K562 (cell line): ENCODE measurements around the gene ASF1B. TPM values are rescaled to one million over a fixed set of nuclear protein-coding genes. Genes with fewer than 3 reads are reported as not detected.

Experiments used
- ATAC-seq: fragments of 200-7000 bp; cut with Tn5 transposase; 3 replicates; pipeline ENCODE4 v1.9.1; 2020; ENCODE audit warnings: moderate library complexity
- BruUV-seq: library from RNA; stranded (reverse); fragments of 400-500 nt; replicated peaks from 2 replicates; lab custom pipeline; 2021; lab: Mats Ljungman, UMichigan
- CTCF ChIA-PET: fragments of 300-600 bp; formaldehyde crosslinking; extraction: SDS; loops from one replicate; lab custom pipeline; 2021; ENCODE audit warnings: low intra/inter-chr PET ratio; lab: Yijun Ruan, JAX
- POLR2A ChIA-PET: fragments of 300-600, 350-650 bp; sonication (Branson Sonifier 250); formaldehyde crosslinking; extraction: SDS; loops from one replicate; lab custom pipeline; 2021; ENCODE audit warnings: antibody characterized with exemption, inconsistent platforms; lab: Yijun Ruan, JAX
- DNase-seq, 4 experiments: peaks; one replicate each; pipeline versions ENCODE4 v3.0.0 to v3.0.0-alpha.2; 2011 to 2018; ENCODE audit warnings: low spot score in 3 of 4, mixed read lengths in 3 of 4; ENCODE audit errors: extremely low read depth in 1 of 4
- FAIRE-seq: peaks from 2 replicates; lab custom pipeline; 2011; peaks lifted over from hg19 to GRCh38; lab: Jason Lieb, UNC
- H2AFZ ChIP-seq: 2 replicates; pipeline ENCODE4 v1.6.0; 2011; ENCODE audit warnings: low read depth, low read length, control low read depth, inconsistent platforms
- H3K27ac ChIP-seq: fragments of 200-600 bp; 3 replicates; pipeline ENCODE4 v1.8.0; 2011; ENCODE audit warnings: low read depth, mild to moderate bottlenecking, control low read depth, inconsistent platforms, low read length, moderate library complexity, mixed read lengths; ENCODE audit errors: extremely low read depth
- H3K27me3 ChIP-seq, 2 experiments: fragments of 300-600 bp in 1 of 2; 2 replicates in 1 of 2; 3 replicates in 1 of 2; pipeline versions ENCODE4 v1.6.0 to v1.8.0; 2011; ENCODE audit warnings: inconsistent platforms in 2 of 2, low read length in 2 of 2, mild to moderate bottlenecking in 1 of 2, mixed read lengths in 1 of 2, moderate library complexity in 1 of 2; ENCODE audit not compliant: control insufficient read depth in 2 of 2, insufficient read depth in 2 of 2
- H3K36me3 ChIP-seq: fragments of 300-600 bp; 3 replicates; pipeline ENCODE4 v1.8.0; 2011; ENCODE audit warnings: mild to moderate bottlenecking, low read length, inconsistent platforms; ENCODE audit not compliant: control insufficient read depth, insufficient read depth
- H3K4me1 ChIP-seq, 2 experiments: fragments of 200-600 bp in 1 of 2; replicated peaks in 1 of 2; 2 replicates in 1 of 2; 3 replicates in 1 of 2; pipeline versions ENCODE4 v1.5.1 to v1.8.0; 2011; ENCODE audit warnings: inconsistent platforms in 2 of 2, low read length in 2 of 2, mild to moderate bottlenecking in 1 of 2, mixed read lengths in 1 of 2, moderate library complexity in 1 of 2; ENCODE audit not compliant: control insufficient read depth in 2 of 2, insufficient read depth in 2 of 2
- H3K4me2 ChIP-seq: 2 replicates; pipeline ENCODE4 v1.6.1; 2011; ENCODE audit warnings: low read length, control low read depth, inconsistent platforms, mixed read lengths; ENCODE audit not compliant: insufficient read depth
- H3K4me3 ChIP-seq: fragments of 200-600 bp; sonication (generic), shearing (Covaris generic); 2 replicates; pipeline ENCODE4 v1.5.1; 2016; ENCODE audit warnings: control low read depth, inconsistent platforms
- H3K79me2 ChIP-seq: fragments of 200-600 bp; 3 replicates; pipeline ENCODE4 v1.8.0; 2011; ENCODE audit warnings: low read length, inconsistent platforms; ENCODE audit not compliant: control insufficient read depth, insufficient read depth
- H3K9ac ChIP-seq, 2 experiments: 2 replicates each; pipeline versions ENCODE4 v1.6.0 to v1.6.1; 2011; ENCODE audit warnings: low read depth in 2 of 2, low read length in 2 of 2, control low read depth in 1 of 2, inconsistent platforms in 1 of 2, mild to moderate bottlenecking in 1 of 2, mixed read lengths in 1 of 2; ENCODE audit not compliant: insufficient read depth in 1 of 2
- H3K9me1 ChIP-seq: one replicate; pipeline ENCODE4 v1.6.0; 2011; ENCODE audit warnings: inconsistent platforms, mild to moderate bottlenecking, low read length, moderate library complexity; ENCODE audit not compliant: control insufficient read depth, insufficient read depth
- H3K9me3 ChIP-seq: replicated peaks from 2 replicates; pipeline ENCODE4 v1.5.1; 2011; ENCODE audit warnings: low read depth, low read length, inconsistent platforms; ENCODE audit not compliant: control insufficient read depth, insufficient read depth
- H4K20me1 ChIP-seq: replicated peaks from 2 replicates; pipeline ENCODE4 v1.6.1; 2011; ENCODE audit warnings: low read length, inconsistent platforms, mixed read lengths; ENCODE audit not compliant: control insufficient read depth, insufficient read depth
- ARID1B ChIP-seq: fragments of 450-650 bp; IDR thresholded peaks from 2 replicates; pipeline ENCODE4 v1.6.1; 2016; ENCODE audit warnings: antibody characterized with exemption, mild to moderate bottlenecking, inconsistent platforms
- CHAMP1 ChIP-seq: fragments of 450-650 bp; IDR thresholded peaks from 2 replicates; pipeline ENCODE4 v1.6.1; 2016; ENCODE audit warnings: mild to moderate bottlenecking
- GATAD2A ChIP-seq: fragments of 450-650 bp; IDR thresholded peaks from 2 replicates; pipeline ENCODE4 v1.6.1; 2017
- IRF9 ChIP-seq: fragments of 450-650 bp; IDR thresholded peaks from 2 replicates; pipeline ENCODE4 v1.6.1; 2016; ENCODE audit warnings: missing biosample characterization, missing genetic modification characterization
- MAZ ChIP-seq, 2 experiments: fragments of 450-650 bp in 1 of 2; sonication (generic) in 1 of 2; formaldehyde crosslinking; IDR thresholded peaks in 1 of 2; conservative IDR thresholded peaks in 1 of 2; 2 replicates each; pipeline versions ENCODE4 v1.4.0 to v1.5.0; 2020; ENCODE audit warnings: mild to moderate bottlenecking in 1 of 2, missing genetic modification reagents in 1 of 2
- MYBL2 ChIP-seq, 2 experiments: fragments of 450-650 bp in 1 of 2; sonication (generic) in 1 of 2; formaldehyde crosslinking in 1 of 2; IDR thresholded peaks; 2 replicates each; pipeline versions ENCODE4 v1.6.1 to v1.8.1; 2017 to 2022; ENCODE audit warnings: borderline replicate concordance in 1 of 2, inconsistent platforms in 1 of 2, low read depth in 1 of 2, mild to moderate bottlenecking in 1 of 2, missing genetic modification reagents in 1 of 2, moderate library complexity in 1 of 2
- PRMT5 ChIP-seq: sonication (generic); formaldehyde crosslinking; IDR thresholded peaks from 2 replicates; pipeline ENCODE4 v1.5.0; 2020; ENCODE audit warnings: missing genetic modification reagents
- SMC3 ChIP-seq: conservative IDR thresholded peaks from 2 replicates; pipeline ENCODE4 v1.6.1; 2011; ENCODE audit warnings: low read depth, low read length, improper control_type of control experiment; ENCODE audit not compliant: insufficient read depth
- SPI1 ChIP-seq: IDR thresholded peaks from 2 replicates; pipeline ENCODE4 v1.6.1; 2011; ENCODE audit warnings: low read depth, low read length, control low read depth, borderline replicate concordance
- WGBS: fragments of 100-300 bp; shearing (Covaris generic); methylation state at CpG from one replicate; pipeline ENCODE4 v1.1.6; 2016; ENCODE audit warnings: low coverage, mixed read lengths; ENCODE audit not compliant: insufficient coverage; ENCODE audit errors: missing lambda C conversion rate; 5-methylcytosine and 5-hydroxymethylcytosine counted together
- in situ Hi-C: fragments of 300-500 bp; cut with MboI; formaldehyde crosslinking; loops from 4 replicates; pipeline ENCODE4 v1.15.0; 2018; ENCODE audit warnings: inconsistent platforms, mixed read lengths
- intact Hi-C: fragments of 100-400 bp; cut with micrococcal nuclease; formaldehyde crosslinking; loops from 2 replicates; pipeline ENCODE4 v1.14.2; 2022
- polyA plus RNA-seq, 8 experiments: library from polyadenylated mRNA; depleted of rRNA in 4 of 8; stranded (reverse) in 5 of 8; unstranded in 3 of 8; fragments of >200 nt; fragmentation: Nextera tagmentation in 2 of 8; fragmentation: Illumina TruSeq in 1 of 8; extraction: Ambion mirVana in 2 of 8; extraction: Trizol in 1 of 8; gene quantifications; 2 replicates each; pipeline versions ENCODE4 v1.2.1 to v1.2.3, GENCODE V29; 2011 to 2014; ENCODE audit warnings: inconsistent platforms in 1 of 8, missing spikeins in 1 of 8
- total RNA-seq, 7 experiments: library from RNA; depleted of rRNA in 6 of 7; stranded (reverse); fragments of >200 nt in 6 of 7; fragmentation: Illumina TruSeq in 2 of 7; extraction: Trizol in 2 of 7; gene quantifications; 2 replicates each; pipeline versions ENCODE4 v1.2.1 to v1.2.3, GENCODE V29; 2011 to 2021; ENCODE audit warnings: low replicate concordance in 1 of 7
- TF ChIP-seq, protein P1 (sequence below), 3 experiments: IDR thresholded peaks in 2 of 3; conservative IDR thresholded peaks in 1 of 3; 2 replicates each; pipeline ENCODE4 v1.5.1; 2011 to 2012; ENCODE audit warnings: low read length in 3 of 3, mild to moderate bottlenecking in 3 of 3, control low read depth in 2 of 3, improper control_type of control experiment in 1 of 3, inconsistent platforms in 1 of 3, low read depth in 1 of 3, mixed read lengths in 1 of 3, moderate library complexity in 1 of 3; ENCODE audit not compliant: insufficient read depth in 2 of 3

The ASF1B gene
- total and polyA plus RNA-seq, 9 of the 15 experiments (the other 6 are each of a cell fraction or from before 2014, with no cell fraction given), result 6.0 to 69.4 (median 53.3) TPM

DNA sequence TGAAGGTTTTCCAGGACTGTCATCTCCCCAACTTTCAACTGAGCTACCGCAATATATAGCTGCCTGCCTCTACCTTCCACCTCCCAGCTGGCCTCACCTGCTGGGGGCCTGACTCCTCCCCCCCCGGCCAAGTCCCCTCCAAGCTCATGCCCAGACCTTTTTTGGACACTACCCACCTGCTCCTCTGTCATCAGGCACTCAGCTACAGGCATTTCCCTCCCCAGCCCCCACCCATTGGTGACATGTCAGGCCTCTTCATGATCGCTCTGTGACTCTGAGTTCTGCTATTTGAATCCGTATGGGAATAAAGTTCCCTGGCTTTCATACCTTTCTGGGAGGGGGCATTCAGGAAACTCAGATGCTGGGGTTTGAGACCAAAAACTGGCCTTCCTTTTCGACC, 20.6 kb downstream of the ASF1B start (continued):
- TF ChIP-seq CHAMP1 (no peak), PRMT5 (CRISPR knock-in tag) (no peak), SPI1 (no peak), ARID1B (no peak), MYBL2 (IDR thresholded peaks at IDR 0.05; ENCODE audit: low read depth) (no peak), MYBL2 (CRISPR knock-in tag; IDR thresholded peaks at IDR 0.05; ENCODE audit: borderline replicate concordance) (no peak)

DNA sequence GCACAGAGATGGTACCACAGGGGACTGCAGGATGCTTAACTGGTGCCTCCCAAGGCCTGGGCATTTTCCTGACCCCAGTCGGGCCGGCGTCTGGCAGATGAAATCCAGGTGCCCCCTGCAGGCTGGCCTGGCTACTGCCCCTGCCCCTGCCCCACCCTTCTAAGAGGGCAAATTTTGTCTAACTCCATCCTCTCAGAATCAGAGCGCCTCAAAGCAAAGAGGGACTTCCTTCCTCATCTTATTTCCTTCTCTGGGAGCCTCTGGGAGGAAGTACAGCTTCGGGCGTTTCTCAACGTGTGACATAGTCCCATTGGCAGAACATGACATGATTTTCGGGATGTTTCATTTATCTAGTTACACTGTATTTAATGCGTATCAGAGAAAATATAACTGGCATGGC, 21.5 kb downstream of the ASF1B start:
- Histone ChIP-seq H3K9me1 (peaks cover 4% of the 10 kb centered on the region), H3K4me3 (no peak overlapping the region), H3K27me3 (no peaks in the 10 kb centered on the region), H3K4me2 (no peak overlapping the region), H4K20me1 (no peaks in the 10 kb centered on the region), H3K27ac (no peak overlapping the region), H3K36me3 (peaks cover 6% of the 10 kb centered on the region; the same call in 2 of the 3 replicates), H3K9me3 (no peaks in the 10 kb centered on the region), H3K79me2 (peaks cover 24% of the 10 kb centered on the region), H3K4me1 (peaks cover 47 to 64% of the 10 kb centered on the region in 2 experiments; a peak in 4 of 5 replicates), H3K9ac (no peak overlapping the region), H2AFZ (0 out of 2 replicates have a peak overlapping the region, but pooled peaks have one; percentile 30)
- ChIA-PET POLR2A (interaction anchor here (0.6 to 2.0 kb wide), 5 partner anchors 20 to 463 kb away, joined by 3 to 8 read pairs (median 3); no protein-coding TSS in a partner anchor), CTCF (interaction anchor here (0.6 to 2.8 kb wide), 3 partner anchors 42 to 372 kb away, joined by 3 to 12 read pairs (median 4); no protein-coding TSS in a partner anchor)
- 38% methylated on average over 9 of the region's 9 CpGs for WGBS
- DNase-seq, result peak in 3 of 4 experiments; percentile 41 to 52 (median 52)
- peak; percentile 15 for FAIRE-seq
- no TSS peak for BruUV-seq
- ATAC-seq, result no peak
- in situ Hi-C loops (no loop called here), intact Hi-C loops (no loop called here)
- TF ChIP-seq, protein P1, sequence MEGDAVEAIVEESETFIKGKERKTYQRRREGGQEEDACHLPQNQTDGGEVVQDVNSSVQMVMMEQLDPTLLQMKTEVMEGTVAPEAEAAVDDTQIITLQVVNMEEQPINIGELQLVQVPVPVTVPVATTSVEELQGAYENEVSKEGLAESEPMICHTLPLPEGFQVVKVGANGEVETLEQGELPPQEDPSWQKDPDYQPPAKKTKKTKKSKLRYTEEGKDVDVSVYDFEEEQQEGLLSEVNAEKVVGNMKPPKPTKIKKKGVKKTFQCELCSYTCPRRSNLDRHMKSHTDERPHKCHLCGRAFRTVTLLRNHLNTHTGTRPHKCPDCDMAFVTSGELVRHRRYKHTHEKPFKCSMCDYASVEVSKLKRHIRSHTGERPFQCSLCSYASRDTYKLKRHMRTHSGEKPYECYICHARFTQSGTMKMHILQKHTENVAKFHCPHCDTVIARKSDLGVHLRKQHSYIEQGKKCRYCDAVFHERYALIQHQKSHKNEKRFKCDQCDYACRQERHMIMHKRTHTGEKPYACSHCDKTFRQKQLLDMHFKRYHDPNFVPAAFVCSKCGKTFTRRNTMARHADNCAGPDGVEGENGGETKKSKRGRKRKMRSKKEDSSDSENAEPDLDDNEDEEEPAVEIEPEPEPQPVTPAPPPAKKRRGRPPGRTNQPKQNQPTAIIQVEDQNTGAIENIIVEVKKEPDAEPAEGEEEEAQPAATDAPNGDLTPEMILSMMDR (IDR thresholded peaks at IDR 0.05 in 2 of 3, conservative IDR thresholded peaks at IDR 0.05 in 1 of 3; ENCODE audit: insufficient read depth in 2 of 3, low read depth in 1 of 3, low read length in 3 of 3), result peak; percentile 45 to 62 (median 60); a peak in 5 of 6 replicates
- TF ChIP-seq IRF9 (tag), result no peak
- peak; percentile 31; the same call in 1 of the 2 replicates for TF ChIP-seq SMC3
- TF ChIP-seq GATAD2A, result no peak
- 0 out of 4 replicates have a peak, but pooled peaks of 1 of the 2 experiments have one; percentile 13 for TF ChIP-seq MAZ (CRISPR knock-in tag; conservative IDR thresholded peaks at IDR 0.05 in 1 of 2, IDR thresholded peaks at IDR 0.05 in 1 of 2)
